ENCODE data around the gene ACTR5.

- TF ChIP-seq CTCF (IDR thresholded peaks at IDR 0.05; ENCODE audit: extremely low read depth in 1 of 2, insufficient read depth in 1 of 2, low read depth in 1 of 2, low read length in 2 of 2) (no peak), POLR2A (IDR thresholded peaks at IDR 0.05; ENCODE audit: low read depth, low read length) (no peak)
Measured at GRCh38 chr20:38728911-38729642, 19.2 kb upstream of the ACTR5 start.
